Hippocampal formation (tissue), 2 donors: ENCODE data around the gene HDHD2.

Experiments
- DNase-seq, 2 donors: peaks; one replicate each; lab custom pipeline; 2025; lab: John Stamatoyannopoulos, UW

HDHD2 gene

DNA sequence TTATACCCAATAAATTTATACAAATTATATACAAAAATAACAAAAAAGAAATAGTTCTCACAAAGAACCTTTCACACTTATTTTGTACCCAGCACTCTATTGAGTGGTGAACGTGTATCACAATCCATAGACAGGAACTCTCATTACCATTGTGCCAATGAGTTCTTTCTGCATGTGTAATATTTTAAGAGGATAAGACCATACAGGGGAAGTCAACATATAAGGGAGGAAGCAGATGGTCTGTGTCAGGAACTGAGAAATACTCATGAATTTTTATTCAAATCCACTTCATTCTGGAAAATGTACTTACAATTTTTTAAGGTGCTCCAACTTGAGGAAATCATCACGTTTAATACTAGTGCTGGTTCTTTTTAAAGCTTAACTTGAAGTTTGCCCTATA lies 87.8 kb downstream of the HDHD2 start:
- DNase-seq, result no peak
